SK-N-SH treated with all-trans-retinoic acid at 6 μM for 48 hours (cell line): ENCODE results near the gene MAP3K15.

ENCODE experiments used
- ARNTL ChIP-seq: fragments of 450-650 bp; formaldehyde crosslinking; IDR thresholded peaks from 2 replicates; pipeline ENCODE4 v1.5.0; 2020; ENCODE audit warnings: low read depth, mild to moderate bottlenecking, moderate library complexity, borderline replicate concordance
- ESRRG ChIP-seq: fragments of 250-450 bp; sonication (Bioruptor Pico); IDR thresholded peaks from 2 replicates; pipeline ENCODE4 v1.6.1; 2021; ENCODE audit warnings: mild to moderate bottlenecking
- RARB ChIP-seq: fragments of 250-450 bp; sonication (Bioruptor Pico); IDR thresholded peaks from 2 replicates; pipeline ENCODE4 v1.8.0; 2021; ENCODE audit warnings: mild to moderate bottlenecking, moderate library complexity
- ZFP3 ChIP-seq: fragments of 250-450 bp; sonication (Bioruptor Pico); IDR thresholded peaks from 2 replicates; pipeline ENCODE4 v1.5.0; 2020; ENCODE audit warnings: mild to moderate bottlenecking, moderate library complexity
- ZNF565 ChIP-seq: fragments of 450-650 bp; formaldehyde crosslinking; conservative IDR thresholded peaks from 2 replicates; pipeline ENCODE4 v1.5.0; 2020; ENCODE audit warnings: low read depth, mild to moderate bottlenecking, moderate library complexity
- TF ChIP-seq, protein P1 (sequence below): fragments of 250-450 bp; sonication (Bioruptor Pico); IDR thresholded peaks from 2 replicates; pipeline ENCODE4 v1.8.0; 2020; ENCODE audit warnings: mild to moderate bottlenecking, moderate library complexity, borderline replicate concordance
- TF ChIP-seq, protein P2 (sequence below): fragments of 250-450 bp; sonication (Bioruptor Pico); IDR thresholded peaks from 2 replicates; pipeline ENCODE4 v1.5.1; 2020; ENCODE audit warnings: low read depth, mild to moderate bottlenecking, moderate library complexity

- TF ChIP-seq RARB (CRISPR knock-in tag): no peak
- TF ChIP-seq, protein P1, sequence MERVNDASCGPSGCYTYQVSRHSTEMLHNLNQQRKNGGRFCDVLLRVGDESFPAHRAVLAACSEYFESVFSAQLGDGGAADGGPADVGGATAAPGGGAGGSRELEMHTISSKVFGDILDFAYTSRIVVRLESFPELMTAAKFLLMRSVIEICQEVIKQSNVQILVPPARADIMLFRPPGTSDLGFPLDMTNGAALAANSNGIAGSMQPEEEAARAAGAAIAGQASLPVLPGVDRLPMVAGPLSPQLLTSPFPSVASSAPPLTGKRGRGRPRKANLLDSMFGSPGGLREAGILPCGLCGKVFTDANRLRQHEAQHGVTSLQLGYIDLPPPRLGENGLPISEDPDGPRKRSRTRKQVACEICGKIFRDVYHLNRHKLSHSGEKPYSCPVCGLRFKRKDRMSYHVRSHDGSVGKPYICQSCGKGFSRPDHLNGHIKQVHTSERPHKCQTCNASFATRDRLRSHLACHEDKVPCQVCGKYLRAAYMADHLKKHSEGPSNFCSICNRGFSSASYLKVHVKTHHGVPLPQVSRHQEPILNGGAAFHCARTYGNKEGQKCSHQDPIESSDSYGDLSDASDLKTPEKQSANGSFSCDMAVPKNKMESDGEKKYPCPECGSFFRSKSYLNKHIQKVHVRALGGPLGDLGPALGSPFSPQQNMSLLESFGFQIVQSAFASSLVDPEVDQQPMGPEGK: no peak
- no peak for TF ChIP-seq ARNTL (CRISPR knock-in tag)
- TF ChIP-seq ESRRG: no peak
- no peak for TF ChIP-seq ZNF565 (CRISPR knock-in tag)
- TF ChIP-seq, protein P2, sequence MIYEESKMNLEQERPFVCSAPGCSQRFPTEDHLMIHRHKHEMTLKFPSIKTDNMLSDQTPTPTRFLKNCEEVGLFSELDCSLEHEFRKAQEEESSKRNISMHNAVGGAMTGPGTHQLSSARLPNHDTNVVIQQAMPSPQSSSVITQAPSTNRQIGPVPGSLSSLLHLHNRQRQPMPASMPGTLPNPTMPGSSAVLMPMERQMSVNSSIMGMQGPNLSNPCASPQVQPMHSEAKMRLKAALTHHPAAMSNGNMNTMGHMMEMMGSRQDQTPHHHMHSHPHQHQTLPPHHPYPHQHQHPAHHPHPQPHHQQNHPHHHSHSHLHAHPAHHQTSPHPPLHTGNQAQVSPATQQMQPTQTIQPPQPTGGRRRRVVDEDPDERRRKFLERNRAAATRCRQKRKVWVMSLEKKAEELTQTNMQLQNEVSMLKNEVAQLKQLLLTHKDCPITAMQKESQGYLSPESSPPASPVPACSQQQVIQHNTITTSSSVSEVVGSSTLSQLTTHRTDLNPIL (CRISPR knock-in tag): no peak
- TF ChIP-seq ZFP3: no peak
Observed at GRCh38 chrX:19555683-19556082, 40.4 kb upstream of the MAP3K15 start.
